Dedifferentiated amniotic fluid mesenchymal stem cell (primary cell): ENCODE data around the gene SSR4.

Source experiments
- DNase-seq: peaks from one replicate; pipeline ENCODE4 v3.0.0-alpha.2; 2016; ENCODE audit errors: extremely low spot score

SSR4 gene

GRCh38 chrX:153780678-153781427 lies 13.6 kb upstream of the SSR4 start, which contains the start of gene SRPK3:
SRPK3 (plus strand) TSS chrX:153781041; CDS start chrX:153781087, 46 bp downstream.
- DNase-seq, result no peak

GRCh38 chrX:153781428-153782047 lies 12.9 kb upstream of the SSR4 start:
- no peak for DNase-seq

DNA sequence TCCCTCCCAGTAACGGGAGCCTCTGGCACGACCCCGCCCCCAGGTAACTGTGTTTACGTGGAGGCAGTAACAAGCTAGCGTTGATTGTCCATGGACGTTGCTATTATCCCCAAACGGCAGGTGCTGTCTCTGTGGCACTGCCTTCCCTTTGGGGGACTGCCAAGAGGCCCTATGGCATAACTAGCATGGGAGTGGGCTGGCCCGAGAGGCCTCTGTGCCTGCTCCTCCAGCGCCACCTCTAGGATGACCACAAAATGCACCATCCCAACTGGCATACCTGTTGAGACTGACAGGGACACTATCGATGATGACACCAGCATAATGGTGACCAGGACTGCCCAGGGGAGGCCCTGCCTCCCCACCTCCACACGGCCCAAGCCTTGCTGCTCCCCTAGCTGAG lies 12.2 kb upstream of the SSR4 start:
- DNase-seq, result no peak

- no peak for DNase-seq
These were observed 11.6 kb upstream of the SSR4 start for GRCh38 chrX:153782871-153783270.

DNA sequence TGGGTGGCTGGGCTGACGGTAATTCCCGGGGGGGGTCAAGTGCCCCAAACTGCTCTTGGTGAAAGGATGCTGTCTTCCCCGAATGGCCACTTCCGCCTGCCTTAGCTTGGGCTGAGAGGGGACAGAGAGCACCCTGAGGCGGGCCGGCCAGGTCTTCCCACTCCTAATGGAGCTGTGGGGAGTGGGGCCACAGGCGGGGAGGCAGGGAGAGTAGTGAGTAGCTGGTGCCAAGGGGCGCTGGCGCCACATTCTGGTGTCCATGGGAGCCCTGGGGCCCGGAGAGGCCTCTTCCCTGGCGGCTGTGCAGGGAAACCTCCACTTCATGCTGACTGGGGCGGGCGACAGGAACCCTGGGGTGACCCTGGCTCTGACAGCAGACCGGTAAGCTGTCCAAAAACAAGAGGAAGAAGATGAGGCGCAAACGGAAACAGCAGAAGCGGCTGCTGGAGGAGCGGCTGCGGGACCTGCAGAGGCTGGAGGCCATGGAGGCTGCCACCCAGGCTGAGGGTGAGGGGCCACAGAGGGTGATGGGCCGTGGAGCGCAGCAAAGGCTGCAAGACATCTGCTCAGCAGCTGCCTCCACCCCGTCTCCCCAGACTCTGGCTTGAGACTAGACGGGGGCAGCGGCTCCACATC lies 11.0 kb upstream of the SSR4 start:
- no peak for DNase-seq

- no peak for DNase-seq
These were observed 10.0 kb upstream of the SSR4 start for GRCh38 chrX:153784325-153784967.

DNA sequence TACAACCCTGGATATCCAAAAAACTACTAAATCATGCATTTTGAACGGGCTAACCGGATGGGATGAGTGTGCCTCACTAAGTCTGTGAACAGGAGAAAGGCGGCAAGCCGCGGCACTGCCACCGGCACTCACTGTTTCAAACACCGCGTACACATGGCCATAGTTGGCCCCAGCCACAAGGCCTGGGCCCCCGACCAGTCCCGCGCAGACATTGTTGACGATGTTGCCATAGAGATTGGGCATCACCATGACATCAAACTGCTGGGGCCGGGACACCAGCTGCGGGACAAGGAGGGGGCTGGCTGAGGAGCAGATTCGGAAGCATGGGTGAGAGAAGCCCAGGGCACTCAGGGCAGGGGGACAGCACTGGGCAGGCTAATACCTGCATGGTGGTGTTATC lies 7.8 kb upstream of the SSR4 start:
- no peak for DNase-seq

GRCh38 chrX:153789654-153790053 lies 4.8 kb upstream of the SSR4 start:
- DNase-seq, result no peak

GRCh38 chrX:153791104-153791852 lies 3.2 kb upstream of the SSR4 start:
- DNase-seq, result no peak

DNA sequence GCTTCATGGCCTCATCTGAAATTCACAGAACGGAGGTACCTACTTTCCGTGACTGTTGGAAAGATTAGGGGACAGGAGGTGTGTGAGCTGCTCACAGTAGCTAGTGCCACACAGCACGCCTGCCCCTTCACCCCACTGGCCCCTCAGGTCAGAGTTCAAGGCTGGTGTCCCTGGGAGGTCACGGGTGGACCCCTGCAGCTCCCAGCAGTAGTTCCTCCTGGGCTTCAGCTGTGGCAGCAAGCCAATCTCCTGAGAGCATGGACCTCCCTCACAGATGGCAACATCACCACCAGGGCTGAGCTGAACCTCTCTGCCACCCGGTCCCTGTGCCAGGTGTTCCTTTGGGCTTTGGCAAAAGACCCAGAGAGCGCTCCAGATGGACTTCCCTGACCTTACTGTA lies 2.1 kb upstream of the SSR4 start:
- DNase-seq, result no peak

DNA sequence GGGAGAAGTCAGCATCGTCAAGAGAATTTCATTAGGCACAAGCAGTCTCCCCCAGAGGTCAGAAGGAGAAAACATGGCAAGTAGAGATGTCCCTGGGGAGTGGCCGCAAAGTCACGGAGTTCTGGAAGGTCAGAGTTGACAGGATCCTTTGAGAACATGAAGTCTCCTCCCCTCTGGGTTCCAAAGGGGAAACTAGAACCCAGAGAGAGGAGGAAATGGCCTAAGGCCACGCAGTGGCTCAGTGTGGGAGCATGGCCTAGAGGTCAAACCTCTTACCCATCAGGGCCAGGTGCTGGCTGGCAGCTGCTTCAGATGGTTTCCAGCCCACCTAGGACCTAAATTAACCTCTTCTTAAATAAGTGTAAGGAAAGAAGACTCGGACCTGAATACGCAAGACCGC lies 1.2 kb upstream of the SSR4 start:
- no peak for DNase-seq

GRCh38 chrX:153794897-153795816 lies 689 bp downstream of the SSR4 start:
- no peak for DNase-seq

DNA sequence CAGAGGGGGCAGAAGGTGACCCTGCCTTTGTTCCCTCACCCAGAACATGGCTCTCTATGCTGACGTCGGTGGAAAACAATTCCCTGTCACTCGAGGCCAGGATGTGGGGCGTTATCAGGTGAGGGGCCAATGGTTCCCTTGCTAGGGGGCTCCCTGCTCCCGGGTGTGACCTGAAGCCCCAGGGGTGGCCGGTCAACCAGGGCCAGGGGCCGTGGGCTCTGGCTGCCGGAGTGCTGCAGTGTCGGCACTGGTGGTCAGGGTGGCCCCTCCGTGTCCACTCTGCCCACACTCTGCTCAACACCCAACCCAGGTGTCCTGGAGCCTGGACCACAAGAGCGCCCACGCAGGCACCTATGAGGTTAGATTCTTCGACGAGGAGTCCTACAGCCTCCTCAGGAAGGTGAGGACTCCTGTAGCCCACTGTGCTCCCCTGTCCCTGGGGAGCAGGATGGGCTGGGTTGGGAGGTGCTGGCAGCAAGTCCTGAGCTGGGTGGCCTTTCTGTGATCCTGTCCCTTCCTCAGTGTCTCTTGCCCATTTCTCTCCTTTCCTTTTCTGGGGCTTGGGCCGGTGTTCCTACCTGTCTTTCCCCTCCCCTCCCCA lies 3.0 kb downstream of the SSR4 start:
- no peak for DNase-seq

DNA sequence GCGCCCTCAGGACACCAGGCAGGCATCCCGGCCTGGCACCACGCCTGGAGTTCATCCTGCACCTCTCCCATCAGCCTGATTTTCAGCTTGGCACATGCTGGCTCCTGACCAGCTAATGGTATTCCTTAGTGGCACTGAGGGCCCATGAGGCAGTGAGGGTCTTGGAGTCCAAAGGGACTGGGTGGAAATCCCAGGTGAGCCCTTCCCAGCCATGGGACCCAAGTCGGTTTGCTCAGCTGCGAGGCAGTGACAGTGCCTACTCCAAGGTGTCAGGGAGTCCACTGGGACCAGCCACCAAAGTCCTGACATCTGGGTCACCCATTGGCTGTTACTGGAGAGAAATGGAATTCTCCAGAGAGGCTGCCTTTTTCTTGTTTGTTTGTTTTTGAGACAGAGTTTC lies 4.9 kb downstream of the SSR4 start:
- DNase-seq, result no peak

- no peak for DNase-seq
These were observed 5.8 kb downstream of the SSR4 start for GRCh38 chrX:153800177-153800722.

GRCh38 chrX:153800746-153801145 lies 6.3 kb downstream of the SSR4 start:
- no peak for DNase-seq

GRCh38 chrX:153801669-153802068 lies 7.2 kb downstream of the SSR4 start:
- DNase-seq, result no peak

- no peak for DNase-seq
These were observed 8.1 kb downstream of the SSR4 start for GRCh38 chrX:153802513-153803045.

DNA sequence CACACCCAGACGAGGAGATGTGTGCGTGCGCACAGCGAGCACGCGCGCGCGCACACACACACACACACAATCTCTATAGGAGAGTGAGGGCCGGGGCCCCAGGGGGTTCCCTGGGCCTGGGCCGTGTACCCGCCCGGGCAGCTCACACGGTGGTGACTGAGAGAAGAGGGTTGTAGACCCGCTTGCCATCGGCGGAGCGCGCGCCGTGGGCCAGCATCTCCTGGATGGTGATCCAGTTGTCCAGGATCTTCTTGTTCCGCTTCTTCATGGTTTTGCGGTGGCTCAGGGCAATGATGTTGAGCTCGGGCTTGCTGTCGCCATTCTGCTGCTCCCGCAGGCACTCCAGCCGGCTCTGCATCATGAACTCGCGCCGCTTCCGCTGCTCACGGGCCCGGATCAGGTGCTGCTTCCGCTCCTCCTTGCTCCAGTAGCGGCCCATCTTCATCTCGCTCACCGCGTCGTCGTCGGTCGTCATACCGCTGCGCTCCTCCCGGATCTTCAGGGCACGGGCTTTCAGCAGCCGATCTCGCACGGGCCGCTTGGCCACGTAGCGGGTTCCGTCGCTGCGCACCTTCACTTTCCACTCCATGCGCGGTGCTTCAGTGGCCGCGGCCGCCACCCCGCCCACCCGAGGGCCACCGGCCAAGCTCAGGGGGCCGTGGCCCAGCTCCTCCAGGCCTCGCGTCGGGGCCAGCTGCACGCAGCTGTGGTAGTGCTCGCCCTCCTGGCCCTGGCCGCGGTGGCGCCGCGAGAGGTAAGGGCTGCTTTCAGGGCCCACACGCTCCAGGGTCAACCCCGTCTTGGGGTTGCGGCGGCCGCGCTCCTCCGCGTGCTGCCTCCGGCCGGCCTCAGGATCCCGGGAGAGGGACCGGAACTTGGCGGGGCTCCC lies 9.0 kb downstream of the SSR4 start:
- DNase-seq, result no peak
